HepG2 (cell line): Measurements from ENCODE around the gene CHPF. TPM values are rescaled to one million over a fixed set of nuclear protein-coding genes. Genes with fewer than 3 reads are reported as not detected.

Source experiments
- AGO1 ChIP-seq: fragments of 200-400 bp; formaldehyde crosslinking; IDR thresholded peaks from 2 replicates; pipeline ENCODE4 v1.6.1; 2017; ENCODE audit warnings: mild to moderate bottlenecking, low read depth, low read length, moderate library complexity; ENCODE audit not compliant: poor library complexity, severe bottlenecking
- EED ChIP-seq: sonication (generic); formaldehyde crosslinking; IDR thresholded peaks from 2 replicates; pipeline ENCODE4 v1.5.0; 2020; ENCODE audit warnings: mild to moderate bottlenecking, missing genetic modification reagents
- KLF16 ChIP-seq, 2 experiments: sonication (generic) in 1 of 2; formaldehyde crosslinking in 1 of 2; IDR thresholded peaks; 2 replicates each; pipeline versions ENCODE4 v1.6.1 to v1.8.0; 2016 to 2023; ENCODE audit warnings: missing genetic modification reagents in 2 of 2, missing compliant biosample characterization in 1 of 2
- MAFK ChIP-seq, 2 experiments: IDR thresholded peaks in 1 of 2; conservative IDR thresholded peaks in 1 of 2; 2 replicates each; pipeline ENCODE4 v1.6.1; 2011; ENCODE audit warnings: improper control_type of control experiment in 2 of 2, low read length in 2 of 2
- PCBP2 ChIP-seq: fragments of 200-400 bp; formaldehyde crosslinking; optimal IDR thresholded peaks from 2 replicates; pipeline ENCODE3; 2018; ENCODE audit warnings: low read length, low read depth; ENCODE audit not compliant: poor library complexity, severe bottlenecking
- PITX1 ChIP-seq: sonication (generic); formaldehyde crosslinking; IDR thresholded peaks from 2 replicates; pipeline ENCODE4 v1.5.1; 2020; ENCODE audit warnings: mild to moderate bottlenecking, missing genetic modification reagents
- SPEN ChIP-seq: sonication (generic); formaldehyde crosslinking; IDR thresholded peaks from 2 replicates; pipeline ENCODE4 v1.5.1; 2020; ENCODE audit warnings: low read depth, mild to moderate bottlenecking, missing genetic modification reagents
- STAG1 ChIP-seq: sonication (generic); formaldehyde crosslinking; IDR thresholded peaks from 2 replicates; pipeline ENCODE4 v1.4.0; 2020; ENCODE audit warnings: missing genetic modification reagents
- YY1 ChIP-seq: IDR thresholded peaks from 2 replicates; pipeline ENCODE4 v1.6.1; 2011; ENCODE audit warnings: low read length, low read depth, moderate library complexity, mild to moderate bottlenecking; ENCODE audit not compliant: insufficient read depth, insufficient replicate concordance
- ZBTB46 ChIP-seq: sonication (generic); formaldehyde crosslinking; IDR thresholded peaks from 2 replicates; pipeline ENCODE4 v1.4.0; 2020; ENCODE audit warnings: mild to moderate bottlenecking, missing genetic modification reagents, borderline replicate concordance
- ZFX ChIP-seq: sonication (generic); formaldehyde crosslinking; IDR thresholded peaks from 2 replicates; pipeline ENCODE4 v1.4.0; 2020; ENCODE audit warnings: mild to moderate bottlenecking, low read depth, missing genetic modification reagents, moderate library complexity
- ZMYM3 ChIP-seq: sonication (generic); formaldehyde crosslinking; IDR thresholded peaks from 2 replicates; pipeline ENCODE4 v1.5.1; 2020; ENCODE audit warnings: mild to moderate bottlenecking, missing genetic modification reagents
- ZNF34 ChIP-seq: sonication (generic); formaldehyde crosslinking; IDR thresholded peaks from 2 replicates; pipeline ENCODE4 v1.4.0; 2020; ENCODE audit warnings: mild to moderate bottlenecking, missing genetic modification reagents, borderline replicate concordance
- ZNF543 ChIP-seq: sonication (generic); formaldehyde crosslinking; IDR thresholded peaks from 2 replicates; pipeline ENCODE4 v1.4.0; 2020; ENCODE audit warnings: mild to moderate bottlenecking, missing genetic modification reagents
- ZNF547 ChIP-seq: sonication (generic); formaldehyde crosslinking; IDR thresholded peaks from 2 replicates; pipeline ENCODE4 v1.5.1; 2020; ENCODE audit warnings: mild to moderate bottlenecking, missing genetic modification reagents
- ZNF570 ChIP-seq: sonication (generic); formaldehyde crosslinking; IDR thresholded peaks from 2 replicates; pipeline ENCODE4 v1.4.0; 2020; ENCODE audit warnings: mild to moderate bottlenecking, missing genetic modification reagents, borderline replicate concordance
- ZNF614 ChIP-seq: IDR thresholded peaks from 2 replicates; pipeline ENCODE4 v1.6.1; 2018; ENCODE audit warnings: missing biosample characterization, missing genetic modification reagents, inconsistent platforms, borderline replicate concordance
- ZNF788 ChIP-seq: sonication (generic); formaldehyde crosslinking; IDR thresholded peaks from 2 replicates; pipeline ENCODE4 v1.5.0; 2020; ENCODE audit warnings: mild to moderate bottlenecking, missing genetic modification reagents, borderline replicate concordance
- polyA plus RNA-seq, 8 experiments: library from polyadenylated mRNA; depleted of rRNA in 3 of 8; stranded (reverse) in 7 of 8; unstranded in 1 of 8; fragments of >200 nt; fragmentation: Illumina TruSeq in 4 of 8; extraction: Trizol in 4 of 8; gene quantifications; 2 replicates each; pipeline versions ENCODE4 v1.2.1 to v1.2.3, GENCODE V29; 2011 to 2016; ENCODE audit warnings: low read depth in 4 of 8, missing spikeins in 1 of 8, mixed read lengths in 1 of 8; ENCODE audit not compliant: insufficient read depth in 1 of 8
- total RNA-seq, 5 experiments: library from RNA; depleted of rRNA; stranded (reverse); fragments of >200 nt; fragmentation: Illumina TruSeq; extraction: Trizol; gene quantifications; 2 replicates each; pipeline ENCODE4 v1.2.3, GENCODE V29; 2016; ENCODE audit warnings: low read depth in 1 of 5
- TF ChIP-seq, protein P1 (sequence below): sonication (generic); formaldehyde crosslinking; IDR thresholded peaks from 2 replicates; pipeline ENCODE4 v1.4.0; 2020; ENCODE audit warnings: missing genetic modification reagents, borderline replicate concordance
- TF ChIP-seq, protein P2 (sequence below): sonication (generic); IDR thresholded peaks from 2 replicates; pipeline ENCODE4 v1.6.1; 2016; ENCODE audit warnings: low read depth, borderline replicate concordance
- TF ChIP-seq, protein P3 (sequence below): sonication (generic); formaldehyde crosslinking; IDR thresholded peaks from 2 replicates; pipeline ENCODE4 v1.4.0; 2020; ENCODE audit warnings: mild to moderate bottlenecking, low read depth, missing genetic modification reagents

The CHPF gene
- total and polyA plus RNA-seq, 2 of the 13 experiments (the other 11 are each of a cell fraction or from before 2014, with no cell fraction given) = 79.6 to 111 TPM

DNA sequence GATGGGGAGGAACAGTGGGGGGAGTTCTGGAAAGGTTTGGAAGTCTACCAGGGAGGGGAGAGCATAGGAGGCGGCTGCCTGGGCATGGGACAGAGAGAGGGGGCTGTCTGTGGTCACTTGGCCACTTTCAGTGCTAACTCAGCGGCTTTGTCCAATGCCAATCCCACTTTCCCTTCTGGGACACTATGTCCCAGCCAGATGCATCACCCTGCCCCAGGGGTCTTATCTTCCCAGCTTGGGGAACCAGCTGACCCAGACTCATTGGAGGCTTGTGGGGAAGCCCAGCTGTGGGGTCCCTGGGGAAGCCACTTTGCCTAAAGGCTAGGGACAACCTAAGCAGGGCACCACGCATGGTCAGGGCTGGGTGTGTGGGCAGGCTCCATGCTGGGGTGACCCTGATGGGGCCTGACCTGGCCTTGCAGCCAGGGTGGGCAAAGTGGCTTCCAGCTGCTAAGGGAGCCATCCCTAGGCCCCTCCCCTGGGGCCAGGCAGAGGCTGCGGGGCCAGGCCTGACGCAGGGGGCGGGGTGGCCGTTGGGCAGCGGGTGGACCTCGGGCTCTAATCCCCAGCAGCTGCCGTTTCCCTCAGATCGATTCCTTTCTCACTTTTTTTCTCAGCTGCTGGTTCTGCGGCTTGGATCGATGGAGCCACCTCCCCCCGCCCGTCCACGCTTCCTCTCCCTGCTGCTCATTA is 30.9 kb downstream of the CHPF start (continued):
- TF ChIP-seq ZBTB46 = 0 out of 2 replicates have a peak, but pooled peaks have one; percentile 49
- TF ChIP-seq, protein P1, sequence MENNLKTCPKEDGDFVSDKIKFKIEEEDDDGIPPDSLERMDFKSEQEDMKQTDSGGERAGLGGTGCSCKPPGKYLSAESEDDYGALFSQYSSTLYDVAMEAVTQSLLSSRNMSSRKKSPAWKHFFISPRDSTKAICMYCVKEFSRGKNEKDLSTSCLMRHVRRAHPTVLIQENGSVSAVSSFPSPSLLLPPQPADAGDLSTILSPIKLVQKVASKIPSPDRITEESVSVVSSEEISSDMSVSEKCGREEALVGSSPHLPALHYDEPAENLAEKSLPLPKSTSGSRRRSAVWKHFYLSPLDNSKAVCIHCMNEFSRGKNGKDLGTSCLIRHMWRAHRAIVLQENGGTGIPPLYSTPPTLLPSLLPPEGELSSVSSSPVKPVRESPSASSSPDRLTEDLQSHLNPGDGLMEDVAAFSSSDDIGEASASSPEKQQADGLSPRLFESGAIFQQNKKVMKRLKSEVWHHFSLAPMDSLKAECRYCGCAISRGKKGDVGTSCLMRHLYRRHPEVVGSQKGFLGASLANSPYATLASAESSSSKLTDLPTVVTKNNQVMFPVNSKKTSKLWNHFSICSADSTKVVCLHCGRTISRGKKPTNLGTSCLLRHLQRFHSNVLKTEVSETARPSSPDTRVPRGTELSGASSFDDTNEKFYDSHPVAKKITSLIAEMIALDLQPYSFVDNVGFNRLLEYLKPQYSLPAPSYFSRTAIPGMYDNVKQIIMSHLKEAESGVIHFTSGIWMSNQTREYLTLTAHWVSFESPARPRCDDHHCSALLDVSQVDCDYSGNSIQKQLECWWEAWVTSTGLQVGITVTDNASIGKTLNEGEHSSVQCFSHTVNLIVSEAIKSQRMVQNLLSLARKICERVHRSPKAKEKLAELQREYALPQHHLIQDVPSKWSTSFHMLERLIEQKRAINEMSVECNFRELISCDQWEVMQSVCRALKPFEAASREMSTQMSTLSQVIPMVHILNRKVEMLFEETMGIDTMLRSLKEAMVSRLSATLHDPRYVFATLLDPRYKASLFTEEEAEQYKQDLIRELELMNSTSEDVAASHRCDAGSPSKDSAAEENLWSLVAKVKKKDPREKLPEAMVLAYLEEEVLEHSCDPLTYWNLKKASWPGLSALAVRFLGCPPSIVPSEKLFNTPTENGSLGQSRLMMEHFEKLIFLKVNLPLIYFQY = no peak
- TF ChIP-seq AGO1 = peak; percentile 33
- TF ChIP-seq SPEN (CRISPR knock-in tag) = 0 out of 2 replicates have a peak, but pooled peaks have one; percentile 21
- TF ChIP-seq ZNF543 (CRISPR knock-in tag) = peak; percentile 68; the same call in 1 of the 2 replicates
- peak; percentile 46; the same call in 1 of the 2 replicates for TF ChIP-seq ZNF547 (CRISPR knock-in tag)
- 0 out of 2 replicates have a peak, but pooled peaks have one; percentile 37 for TF ChIP-seq ZNF570 (CRISPR knock-in tag)
- peak; percentile 99 for TF ChIP-seq PITX1 (CRISPR knock-in tag)
- TF ChIP-seq, protein P2, sequence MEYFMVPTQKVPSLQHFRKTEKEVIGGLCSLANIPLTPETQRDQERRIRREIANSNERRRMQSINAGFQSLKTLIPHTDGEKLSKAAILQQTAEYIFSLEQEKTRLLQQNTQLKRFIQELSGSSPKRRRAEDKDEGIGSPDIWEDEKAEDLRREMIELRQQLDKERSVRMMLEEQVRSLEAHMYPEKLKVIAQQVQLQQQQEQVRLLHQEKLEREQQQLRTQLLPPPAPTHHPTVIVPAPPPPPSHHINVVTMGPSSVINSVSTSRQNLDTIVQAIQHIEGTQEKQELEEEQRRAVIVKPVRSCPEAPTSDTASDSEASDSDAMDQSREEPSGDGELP = peak; percentile 77
- no peak for TF ChIP-seq ZNF34 (CRISPR knock-in tag)
- TF ChIP-seq ZFX = peak; percentile 50
- TF ChIP-seq MAFK (conservative IDR thresholded peaks at IDR 0.05 in 1 of 2, IDR thresholded peaks at IDR 0.05 in 1 of 2; ENCODE audit: low read length in 2 of 2) = no peak
- peak in 1 of 2 experiments; percentile 35; a peak in 1 of 4 replicates for TF ChIP-seq KLF16 (CRISPR knock-in tag; IDR thresholded peaks at IDR 0.05)
- TF ChIP-seq ZNF788 (CRISPR knock-in tag) = peak; percentile 62; the same call in 1 of the 2 replicates
- TF ChIP-seq STAG1 (CRISPR knock-in tag) = no peak
- peak; percentile 56; the same call in 1 of the 2 replicates for TF ChIP-seq EED
- no peak for TF ChIP-seq ZNF614 (CRISPR knock-in tag)
- TF ChIP-seq, protein P3, sequence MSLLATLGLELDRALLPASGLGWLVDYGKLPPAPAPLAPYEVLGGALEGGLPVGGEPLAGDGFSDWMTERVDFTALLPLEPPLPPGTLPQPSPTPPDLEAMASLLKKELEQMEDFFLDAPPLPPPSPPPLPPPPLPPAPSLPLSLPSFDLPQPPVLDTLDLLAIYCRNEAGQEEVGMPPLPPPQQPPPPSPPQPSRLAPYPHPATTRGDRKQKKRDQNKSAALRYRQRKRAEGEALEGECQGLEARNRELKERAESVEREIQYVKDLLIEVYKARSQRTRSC = no peak
- TF ChIP-seq YY1 = peak; percentile 15
- TF ChIP-seq ZMYM3 (CRISPR knock-in tag) = peak; percentile 43; the same call in 1 of the 2 replicates
- TF ChIP-seq PCBP2 = no peak
